ACC112 (cell line): ENCODE data around the gene UVSSA.

Experiments
- H2AFZ ChIP-seq: fragments of 200-600 bp; sonication (generic); one replicate; pipeline ENCODE4 v1.6.0; 2017; ENCODE audit warnings: antibody characterized with exemption, low read length; ENCODE audit not compliant: unreplicated experiment
- H3K27ac ChIP-seq: fragments of 200-600 bp; sonication (generic); 2 replicates; pipeline ENCODE4 v1.5.1; 2014; ENCODE audit warnings: low read depth, mild to moderate bottlenecking, antibody characterized with exemption, low read length, moderate library complexity
- H3K27me3 ChIP-seq: fragments of 200-600 bp; sonication (generic); 2 replicates; pipeline ENCODE4 v1.6.1; 2014; ENCODE audit warnings: mild to moderate bottlenecking, antibody characterized with exemption, low read length, moderate library complexity, mixed read lengths; ENCODE audit not compliant: insufficient read depth
- H3K36me3 ChIP-seq: fragments of 200-600 bp; sonication (generic); 2 replicates; pipeline ENCODE4 v1.6.1; 2016; ENCODE audit warnings: mild to moderate bottlenecking, antibody characterized with exemption, low read length, moderate library complexity, mixed read lengths; ENCODE audit not compliant: insufficient read depth
- H3K4me1 ChIP-seq: fragments of 200-600 bp; sonication (generic); one replicate; pipeline ENCODE4 v1.6.1; 2016; ENCODE audit warnings: low read length, mixed read lengths; ENCODE audit not compliant: insufficient read depth, unreplicated experiment, control insufficient read depth
- H3K4me3 ChIP-seq: fragments of 200-600 bp; sonication (generic); 2 replicates; pipeline ENCODE4 v1.5.1; 2014; ENCODE audit warnings: mild to moderate bottlenecking, low read depth, low read length
- H3K79me2 ChIP-seq: fragments of 200-600 bp; sonication (generic); one replicate; pipeline ENCODE4 v1.6.0; 2016; ENCODE audit warnings: low read length; ENCODE audit not compliant: control insufficient read depth, unreplicated experiment, insufficient read depth

The UVSSA gene

GRCh38 chr4:1409079-1409478 lies 62.1 kb downstream of the UVSSA start:
- Histone ChIP-seq H3K36me3 (no peaks in the 10 kb centered on the region), H3K79me2 (no peaks in the 10 kb centered on the region), H3K4me1 (no peaks in the 10 kb centered on the region), H3K27me3 (peaks cover 96% of the 10 kb centered on the region), H3K4me3 (no peak overlapping the region), H3K27ac (no peak overlapping the region), H2AFZ (no peak overlapping the region)

GRCh38 chr4:1409491-1410425 lies 62.8 kb downstream of the UVSSA start:
- H3K36me3 ChIP-seq = no peaks in the 10 kb centered on the region

DNA sequence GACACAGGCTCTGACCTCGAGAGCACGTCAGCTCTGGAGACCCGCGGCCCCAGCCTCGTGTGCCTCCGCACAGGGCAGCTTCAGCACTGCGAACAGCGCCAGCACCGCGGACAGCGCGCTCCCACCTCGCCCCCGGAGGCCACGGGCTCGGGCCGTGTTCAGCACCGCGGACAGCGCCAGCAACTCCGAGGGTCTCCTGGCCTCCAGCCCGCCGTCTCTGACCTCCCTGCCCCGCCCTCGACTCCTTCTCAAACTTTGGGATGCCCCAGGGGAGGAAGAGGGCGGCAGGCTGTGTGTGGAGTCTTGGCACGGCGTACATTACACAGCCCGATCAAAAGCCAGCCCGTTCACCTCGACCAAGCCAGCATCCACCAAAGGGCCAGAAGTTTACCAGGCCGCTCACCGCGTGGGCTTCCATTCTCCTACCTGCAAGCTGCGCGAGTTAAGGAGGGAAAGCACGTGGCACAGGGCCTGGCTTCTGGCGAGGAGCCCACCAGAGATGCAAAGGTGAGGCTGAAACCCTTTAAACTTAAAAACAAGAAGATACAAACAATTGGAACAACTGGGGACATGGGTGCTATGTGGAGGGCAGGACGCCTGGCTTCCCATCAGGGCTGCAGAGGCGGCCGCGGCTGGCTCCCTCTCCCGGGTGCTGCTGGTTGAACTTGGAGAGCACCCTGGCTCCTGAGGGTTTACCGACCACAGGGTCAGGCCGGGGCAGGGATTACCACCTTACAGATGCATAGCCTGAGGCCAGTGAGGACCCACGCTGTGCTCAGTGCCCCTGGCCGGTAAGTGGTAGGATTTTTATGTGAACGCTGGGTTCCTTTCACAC lies 63.7 kb downstream of the UVSSA start:
- H3K79me2 ChIP-seq = no peaks in the 10 kb centered on the region
- no peak overlapping the region for H3K27ac ChIP-seq
- peaks cover 91% of the 10 kb centered on the region for H3K27me3 ChIP-seq
- H2AFZ ChIP-seq = no peak overlapping the region
- no peaks in the 10 kb centered on the region for H3K36me3 ChIP-seq
- H3K4me1 ChIP-seq = no peaks in the 10 kb centered on the region
- no peak overlapping the region for H3K4me3 ChIP-seq

More at GRCh38 chr4:1409491-1410425, 62.8 kb downstream of the UVSSA start:
- Histone ChIP-seq H3K79me2 (no peaks in the 10 kb centered on the region), H3K4me1 (no peaks in the 10 kb centered on the region), H3K27ac (no peak overlapping the region), H3K27me3 (peaks cover 91% of the 10 kb centered on the region), H3K4me3 (no peak overlapping the region), H2AFZ (no peak overlapping the region)

DNA sequence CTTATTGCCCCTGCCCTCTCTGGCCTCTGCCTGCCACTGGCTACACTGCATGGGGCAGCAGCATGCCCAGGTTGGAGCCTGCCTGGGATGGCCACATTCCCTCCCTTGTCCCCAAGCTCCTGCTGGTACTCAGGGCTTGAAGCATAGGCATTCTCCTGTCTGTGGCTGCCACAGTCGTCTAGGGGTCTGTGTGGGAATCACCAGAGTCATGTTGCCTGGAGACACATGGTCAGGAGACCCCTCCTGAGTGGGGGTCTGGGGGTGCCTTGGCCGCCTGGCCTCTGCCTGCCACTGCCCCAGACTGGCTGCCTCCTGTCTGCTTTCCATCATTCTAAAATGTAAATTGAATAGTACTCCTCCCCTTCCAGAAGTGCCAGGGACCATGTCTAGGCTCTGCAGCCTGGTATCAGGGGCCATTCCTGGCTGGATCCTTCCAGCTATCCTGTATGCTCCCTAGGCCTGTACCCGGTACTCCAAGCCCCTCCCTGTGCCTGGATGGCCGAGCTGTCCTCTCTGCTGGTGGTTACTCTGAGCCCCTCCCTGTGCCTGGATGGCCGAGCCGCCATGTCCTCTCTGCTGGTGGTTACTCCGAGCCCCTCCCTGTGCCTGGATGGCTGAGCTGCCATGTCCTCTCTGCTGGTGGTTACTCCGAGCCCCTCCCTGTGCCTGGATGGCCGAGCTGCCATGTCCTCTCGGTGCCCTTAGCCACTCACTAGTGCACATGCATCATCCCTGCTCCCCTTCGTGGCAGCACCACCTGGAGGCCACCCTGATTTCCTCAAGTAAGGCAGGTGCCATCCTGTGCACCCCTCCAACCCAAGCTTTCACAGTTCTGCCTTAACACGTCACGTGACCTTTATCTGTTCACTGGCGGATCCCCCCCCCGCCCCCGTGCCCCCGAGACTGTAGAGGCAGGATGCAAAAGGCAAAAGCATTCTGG lies 64.7 kb downstream of the UVSSA start:
- Histone ChIP-seq H3K36me3 (no peaks in the 10 kb centered on the region), H3K4me3 (no peak overlapping the region), H3K79me2 (no peaks in the 10 kb centered on the region), H3K4me1 (no peaks in the 10 kb centered on the region), H3K27me3 (peaks cover 93% of the 10 kb centered on the region), H3K27ac (no peak overlapping the region), H2AFZ (no peak overlapping the region)

GRCh38 chr4:1412376-1413203 lies 65.6 kb downstream of the UVSSA start:
- no peaks in the 10 kb centered on the region for H3K79me2 ChIP-seq
- no peak overlapping the region for H3K27ac ChIP-seq
- peaks cover 91% of the 10 kb centered on the region for H3K27me3 ChIP-seq

DNA sequence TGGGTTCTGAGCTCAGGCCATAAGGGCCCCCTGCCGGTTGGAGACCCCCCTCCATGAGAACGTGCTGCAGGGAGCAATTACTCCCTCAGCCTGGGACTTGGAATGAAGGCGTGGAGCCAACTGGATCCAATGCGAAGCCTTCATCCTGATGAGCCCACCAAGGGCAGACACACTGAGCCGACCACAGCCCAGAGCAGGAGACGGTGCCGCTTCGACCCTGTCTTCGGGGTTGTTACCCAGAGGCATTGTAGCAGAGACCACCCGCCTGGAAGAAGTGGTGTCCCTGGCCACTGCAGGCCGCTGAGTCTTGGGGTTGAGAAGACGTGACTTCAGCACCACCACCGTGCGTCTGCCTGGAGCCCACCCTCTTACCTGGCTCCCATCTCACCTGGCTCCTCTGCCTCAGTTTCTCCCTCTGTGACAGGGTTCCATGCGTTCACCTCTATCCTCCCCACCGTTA lies 66.2 kb downstream of the UVSSA start:
- H3K27ac ChIP-seq = no peak overlapping the region
- H3K4me1 ChIP-seq = no peaks in the 10 kb centered on the region
- H3K79me2 ChIP-seq = no peaks in the 10 kb centered on the region
- H3K27me3 ChIP-seq = peaks cover 90% of the 10 kb centered on the region
- H3K4me3 ChIP-seq = no peak overlapping the region
- no peak overlapping the region for H2AFZ ChIP-seq
- no peaks in the 10 kb centered on the region for H3K36me3 ChIP-seq

More at GRCh38 chr4:1412376-1413203, 65.6 kb downstream of the UVSSA start:
- Histone ChIP-seq H2AFZ (no peak overlapping the region), H3K4me1 (no peaks in the 10 kb centered on the region), H3K4me3 (no peak overlapping the region), H3K36me3 (no peaks in the 10 kb centered on the region)

- no peaks in the 10 kb centered on the region for H3K36me3 ChIP-seq
- no peaks in the 10 kb centered on the region for H3K4me1 ChIP-seq
- no peaks in the 10 kb centered on the region for H3K79me2 ChIP-seq
- H3K27me3 ChIP-seq = peaks cover 89% of the 10 kb centered on the region
- no peak overlapping the region for H3K4me3 ChIP-seq
- H3K27ac ChIP-seq = no peak overlapping the region
- H2AFZ ChIP-seq = no peak overlapping the region
Observed at GRCh38 chr4:1413687-1414479, 66.9 kb downstream of the UVSSA start.

DNA sequence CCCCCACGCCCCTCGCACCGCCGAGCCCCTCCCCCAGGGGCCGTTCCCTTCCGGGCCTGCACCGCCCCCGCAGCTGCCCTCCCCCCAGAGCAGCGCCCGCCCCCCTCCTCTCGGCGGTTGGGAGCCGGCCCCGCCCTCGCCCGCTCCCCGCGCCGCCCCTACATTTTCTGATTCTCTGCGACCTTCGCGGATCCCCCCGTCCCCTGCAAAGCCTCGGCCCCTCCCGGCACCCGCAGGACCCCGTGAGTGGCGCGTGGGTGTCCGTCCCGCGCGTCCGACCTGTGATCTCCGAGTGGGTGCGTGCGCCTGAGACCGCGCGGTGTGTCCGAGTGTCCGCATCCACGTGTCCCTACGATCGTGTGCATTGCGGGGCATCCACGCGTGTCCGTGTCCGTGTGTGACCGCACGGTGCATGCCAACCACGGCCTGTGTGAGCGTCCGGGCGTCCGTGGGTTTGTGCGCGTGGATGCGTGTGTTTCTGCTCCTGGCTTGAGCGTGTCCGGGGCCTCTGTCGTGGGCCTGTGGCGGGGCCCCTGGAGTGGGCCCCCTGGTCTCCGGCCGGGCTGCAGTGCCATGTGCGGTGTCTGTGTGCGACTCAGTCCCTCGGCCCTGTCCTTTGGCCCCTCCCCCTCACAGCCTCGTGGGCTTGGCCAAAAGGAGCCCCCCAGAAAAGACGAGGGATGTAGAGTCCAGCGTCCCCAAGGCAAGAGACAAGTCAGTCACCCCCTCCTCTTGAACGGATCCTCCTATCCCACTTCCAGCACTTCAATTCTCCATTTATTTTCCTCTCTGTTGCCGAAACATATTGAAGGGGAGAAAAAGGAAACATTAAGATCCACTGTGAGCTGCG lies 68.0 kb downstream of the UVSSA start:
- H3K27me3 ChIP-seq = peaks cover 85% of the 10 kb centered on the region
- no peak overlapping the region for H2AFZ ChIP-seq

More for the DNA sequence above, 68.0 kb downstream of the UVSSA start:
- Histone ChIP-seq H3K36me3 (no peaks in the 10 kb centered on the region), H3K79me2 (no peaks in the 10 kb centered on the region), H3K27ac (no peak overlapping the region), H3K4me1 (no peaks in the 10 kb centered on the region), H3K4me3 (no peak overlapping the region)
